Activated CD4-positive, alpha-beta T cell treated with anti-CD3 and anti-CD28 coated beads for 36 hours (primary cell): ENCODE measurements around the gene CRADD. TPM values are rescaled to one million over a fixed set of nuclear protein-coding genes. Genes with fewer than 3 reads are reported as not detected.
"Not testable (repeated sequence)": the region's sequence is repeated elsewhere in the genome, so short reads cannot be mapped to it uniquely, and the experiment has no call there.

Experiments
- ATAC-seq: fragments of 200-7000 bp; cut with Tn5 transposase; one replicate; pipeline ENCODE4 v1.10.0; 2021; ENCODE audit warnings: mild to moderate bottlenecking, moderate library complexity
- CTCF ChIA-PET: fragments of 350-600 bp; sonication (Branson Sonifier 250); formaldehyde crosslinking; loops from one replicate; lab custom pipeline; 2021; ENCODE audit warnings: antibody characterized with exemption; lab: Charles Lee
- POLR2A ChIA-PET: fragments of 350-600 bp; sonication (Branson Sonifier 250); formaldehyde crosslinking; loops from one replicate; lab custom pipeline; 2021; ENCODE audit warnings: antibody characterized with exemption, inconsistent platforms; lab: Charles Lee
- DNase-seq: peaks from one replicate; pipeline ENCODE4 v3.0.0-alpha.2; 2020
- H3K27ac Mint-ChIP-seq: one replicate; pipeline ENCODE4 v1.8.0; 2021; ENCODE audit warnings: mixed read lengths
- H3K27me3 Mint-ChIP-seq: one replicate; pipeline ENCODE4 v1.8.0; 2021; ENCODE audit warnings: mixed read lengths
- H3K36me3 Mint-ChIP-seq: one replicate; pipeline ENCODE4 v1.8.0; 2021; ENCODE audit warnings: low read depth, mixed read lengths
- H3K4me1 Mint-ChIP-seq: one replicate; pipeline ENCODE4 v1.8.0; 2021; ENCODE audit warnings: mixed read lengths
- H3K4me3 Mint-ChIP-seq: one replicate; pipeline ENCODE4 v1.8.0; 2021; ENCODE audit warnings: mild to moderate bottlenecking, moderate library complexity, mixed read lengths
- H3K9me3 Mint-ChIP-seq: one replicate; pipeline ENCODE4 v1.8.0; 2021; ENCODE audit warnings: low read depth, mixed read lengths
- intact Hi-C, 2 experiments: fragments of 100-400 bp; cut with DNase I in 1 of 2; cut with micrococcal nuclease in 1 of 2; formaldehyde crosslinking; loops; one replicate each; pipeline versions ENCODE4 v1.14.2 to v1.15.1; 2022 to 2024; cut with DNase I, micrococcal nuclease
- total RNA-seq, 2 experiments: library from RNA; stranded (reverse); gene quantifications; one replicate each; pipeline ENCODE4 v1.2.3, GENCODE V29; 2021

Gene CRADD
- total RNA-seq, 2 experiments from 2014 or later: 5.7 to 7.8 TPM

DNA sequence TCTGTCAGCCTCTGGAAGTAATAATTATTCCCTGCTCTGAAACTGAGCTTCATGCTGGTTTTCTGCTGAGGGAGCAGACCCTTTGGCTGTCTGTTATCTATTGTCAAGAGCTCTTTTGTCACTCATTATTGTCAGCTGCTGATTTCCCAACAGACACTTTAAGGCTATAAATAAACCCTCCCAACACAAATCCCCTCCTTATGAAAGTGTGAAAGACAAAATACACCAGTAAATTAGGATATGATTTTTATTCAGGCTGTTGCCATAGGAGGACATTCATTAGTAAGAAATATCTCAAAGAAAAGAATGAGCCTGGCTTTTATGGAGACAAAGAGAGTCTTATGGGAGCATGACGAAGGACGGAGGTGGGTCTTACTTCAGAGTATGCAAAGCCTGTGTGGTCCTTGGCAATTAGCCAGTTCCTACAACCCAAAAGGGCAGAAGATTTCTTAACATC, 180.8 kb downstream of the CRADD start:
- CTCF ChIA-PET: no interaction called here
- POLR2A ChIA-PET: no interaction called here
- intact Hi-C loops: no loop called here

DNA sequence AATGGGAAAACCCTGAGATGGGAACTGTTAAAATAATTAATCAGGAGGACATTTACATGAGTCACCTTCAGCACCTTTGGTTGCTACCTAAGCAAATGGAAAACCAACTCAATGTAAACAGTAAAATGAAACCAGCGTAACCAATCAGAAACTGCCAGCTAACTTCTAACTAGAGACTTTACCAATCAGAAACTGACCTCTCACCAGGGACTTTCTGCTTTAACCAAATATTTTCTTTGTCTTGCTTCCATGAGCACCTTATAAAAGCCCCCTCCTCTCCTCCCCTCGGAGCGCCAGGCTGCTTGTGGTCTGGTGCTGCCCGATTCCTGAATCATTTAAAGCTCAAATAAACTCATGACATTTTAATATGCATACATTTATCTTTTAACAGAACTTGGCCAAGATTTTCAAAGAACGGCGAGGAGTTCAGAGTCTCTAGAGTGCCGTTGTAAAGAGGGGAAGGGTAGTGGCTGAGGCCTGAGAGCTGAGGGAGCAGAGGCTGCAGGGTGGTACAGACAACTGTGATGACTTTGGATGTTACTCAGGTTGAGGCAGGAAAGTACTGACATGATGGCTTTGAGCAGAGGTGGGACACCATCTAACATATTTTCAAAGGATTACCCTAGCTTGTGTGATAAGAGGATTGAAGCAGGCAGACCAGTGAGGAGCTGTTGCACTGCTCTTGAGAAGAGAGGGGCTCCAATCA, 183.6 kb downstream of the CRADD start:
- DNase-seq (no peak), ATAC-seq (peak; percentile 66)
- Mint-ChIP-seq H3K9me3 (peaks cover 4% of the 10 kb centered on the region), H3K27ac (no peak overlapping the region), H3K4me1 (peaks cover 8% of the 10 kb centered on the region), H3K36me3 (peaks cover 10% of the 10 kb centered on the region), H3K4me3 (no peak overlapping the region), H3K27me3 (no peaks in the 10 kb centered on the region)
- ChIA-PET POLR2A (no interaction called here), CTCF (interaction anchor here (1.0 to 1.1 kb wide), 2 partner anchors 15 to 102 kb away, joined by 3 read pairs; no protein-coding TSS in a partner anchor)
- intact Hi-C loops: no loop called here

More for the DNA sequence above, 180.8 kb downstream of the CRADD start:
- Mint-ChIP-seq H3K4me3 (no peak overlapping the region), H3K4me1 (peaks cover 8% of the 10 kb centered on the region), H3K36me3 (peaks cover 10% of the 10 kb centered on the region), H3K27ac (no peak overlapping the region), H3K9me3 (no peaks in the 10 kb centered on the region), H3K27me3 (no peaks in the 10 kb centered on the region)
- DNase-seq (no peak), ATAC-seq (no peak)

DNA sequence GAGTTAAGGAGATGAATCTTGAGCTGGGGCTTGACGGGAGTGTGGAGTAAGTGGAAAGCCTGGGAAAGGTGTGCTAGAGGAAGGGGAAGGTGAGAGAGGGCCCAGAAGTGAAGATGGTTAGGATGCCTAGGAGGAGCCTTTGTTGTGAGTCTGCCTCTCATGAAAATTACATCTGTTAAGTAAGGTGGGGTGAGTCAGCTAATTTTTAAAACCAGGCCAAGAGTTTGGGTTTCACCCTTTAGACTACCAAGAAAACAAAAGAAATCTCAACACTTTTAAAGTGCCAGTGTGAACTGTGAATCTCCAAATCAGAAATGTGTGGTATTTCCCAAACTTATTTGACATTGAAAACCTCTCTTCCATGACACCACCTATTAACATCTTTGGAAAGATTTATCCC, 185.2 kb downstream of the CRADD start:
- CTCF ChIA-PET: no interaction called here
- no peak for ATAC-seq
- H3K9me3 Mint-ChIP-seq: peaks cover 14% of the 10 kb centered on the region

GRCh38 chr12:93865751-93866150, 188.6 kb downstream of the CRADD start:
- peaks cover 17% of the 10 kb centered on the region for H3K36me3 Mint-ChIP-seq
- ChIA-PET CTCF (interaction anchor here (1.2 kb wide), 1 partner anchor 12 kb away, joined by 3 read pairs; no protein-coding TSS in a partner anchor), POLR2A (no interaction called here)
- H3K4me3 Mint-ChIP-seq: no peak overlapping the region
- H3K9me3 Mint-ChIP-seq: peaks cover 27% of the 10 kb centered on the region
- ATAC-seq (no peak), DNase-seq (no peak)
- peaks cover 3% of the 10 kb centered on the region for H3K4me1 Mint-ChIP-seq
- intact Hi-C loops: no loop called here
- no peak overlapping the region for H3K27ac Mint-ChIP-seq
- H3K27me3 Mint-ChIP-seq: no peaks in the 10 kb centered on the region

More for the DNA sequence above, 185.2 kb downstream of the CRADD start:
- POLR2A ChIA-PET: no interaction called here
- H3K4me3 Mint-ChIP-seq: no peak overlapping the region
- intact Hi-C loops: no loop called here
- peaks cover 17% of the 10 kb centered on the region for H3K36me3 Mint-ChIP-seq
- no peaks in the 10 kb centered on the region for H3K27me3 Mint-ChIP-seq
- DNase-seq: no peak
- H3K27ac Mint-ChIP-seq: no peak overlapping the region
- peaks cover 8% of the 10 kb centered on the region for H3K4me1 Mint-ChIP-seq

- peaks cover 40% of the 10 kb centered on the region for H3K9me3 Mint-ChIP-seq
- H3K4me3 Mint-ChIP-seq: no peak overlapping the region
- peaks cover 15% of the 10 kb centered on the region for H3K36me3 Mint-ChIP-seq
- ATAC-seq: no peak
- ChIA-PET POLR2A (no interaction called here), CTCF (no interaction called here)
- H3K27ac Mint-ChIP-seq: no peak overlapping the region
- no peaks in the 10 kb centered on the region for H3K27me3 Mint-ChIP-seq
- no peaks in the 10 kb centered on the region for H3K4me1 Mint-ChIP-seq
- intact Hi-C loops: no loop called here
- no peak for DNase-seq
Observed at GRCh38 chr12:93868771-93869170, 191.6 kb downstream of the CRADD start.

GRCh38 chr12:93870020-93870795, 193.0 kb downstream of the CRADD start:
- POLR2A ChIA-PET: no interaction called here
- CTCF ChIA-PET: no interaction called here
- Mint-ChIP-seq H3K9me3 (peaks cover 50% of the 10 kb centered on the region), H3K4me3 (no peak overlapping the region), H3K36me3 (peaks cover 24% of the 10 kb centered on the region), H3K27ac (no peak overlapping the region), H3K27me3 (no peaks in the 10 kb centered on the region), H3K4me1 (no peaks in the 10 kb centered on the region)
- intact Hi-C loops: no loop called here
- no peak for ATAC-seq
- DNase-seq: no peak

DNA sequence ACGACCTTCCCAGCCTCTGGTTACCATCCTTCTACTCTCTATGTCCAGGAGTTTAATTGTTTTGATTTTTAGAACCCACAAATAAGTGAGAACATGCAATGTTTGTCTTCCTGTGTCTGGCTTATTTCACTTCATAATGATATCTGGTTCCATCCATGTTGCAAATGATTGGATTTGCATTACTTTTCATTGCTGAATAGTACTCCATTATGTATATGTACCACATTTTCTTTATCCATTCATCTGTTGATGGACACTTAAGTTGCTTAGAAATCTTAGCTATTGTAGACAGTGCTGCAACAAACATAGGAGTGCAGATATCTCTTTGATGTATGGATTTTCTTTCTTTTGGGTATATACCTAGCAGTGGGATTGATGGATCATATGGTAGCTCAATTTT, 194.4 kb downstream of the CRADD start:
- Mint-ChIP-seq H3K36me3 (peaks cover 28% of the 10 kb centered on the region), H3K9me3 (peaks cover 50% of the 10 kb centered on the region)
- CTCF ChIA-PET: not testable (repeated sequence)

DNA sequence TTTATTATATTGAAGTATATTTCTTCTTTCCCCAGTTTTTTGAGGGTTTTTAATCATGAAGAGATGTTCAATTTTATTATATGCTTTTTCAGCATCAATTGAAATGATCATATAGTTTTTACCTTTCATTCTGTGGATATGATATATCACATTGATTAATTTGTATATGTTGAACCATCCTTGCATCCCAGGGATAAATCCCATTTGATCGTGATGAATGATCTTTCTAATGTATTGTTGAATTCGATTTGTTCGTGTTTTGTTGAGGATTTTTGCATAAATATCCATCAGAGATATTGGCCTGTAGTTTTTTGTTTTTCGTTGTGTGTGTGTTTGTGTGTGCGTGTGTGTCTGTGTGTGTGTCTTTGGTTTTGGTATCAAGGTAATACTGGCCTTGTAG, 196.4 kb downstream of the CRADD start:
- Mint-ChIP-seq H3K4me3 (no peak overlapping the region), H3K4me1 (no peaks in the 10 kb centered on the region), H3K27ac (no peak overlapping the region), H3K27me3 (no peaks in the 10 kb centered on the region), H3K9me3 (peaks cover 46% of the 10 kb centered on the region), H3K36me3 (peaks cover 26% of the 10 kb centered on the region)
- POLR2A ChIA-PET: no interaction called here
- DNase-seq: no peak
- intact Hi-C loops: no loop called here
- CTCF ChIA-PET: no interaction called here
- ATAC-seq: no peak

More for the DNA sequence above, 194.4 kb downstream of the CRADD start:
- intact Hi-C loops, DNase-seq, ATAC-seq, H3K4me1 Mint-ChIP-seq, H3K27ac Mint-ChIP-seq, H3K4me3 Mint-ChIP-seq, POLR2A ChIA-PET, H3K27me3 Mint-ChIP-seq: not testable (repeated sequence)

DNA sequence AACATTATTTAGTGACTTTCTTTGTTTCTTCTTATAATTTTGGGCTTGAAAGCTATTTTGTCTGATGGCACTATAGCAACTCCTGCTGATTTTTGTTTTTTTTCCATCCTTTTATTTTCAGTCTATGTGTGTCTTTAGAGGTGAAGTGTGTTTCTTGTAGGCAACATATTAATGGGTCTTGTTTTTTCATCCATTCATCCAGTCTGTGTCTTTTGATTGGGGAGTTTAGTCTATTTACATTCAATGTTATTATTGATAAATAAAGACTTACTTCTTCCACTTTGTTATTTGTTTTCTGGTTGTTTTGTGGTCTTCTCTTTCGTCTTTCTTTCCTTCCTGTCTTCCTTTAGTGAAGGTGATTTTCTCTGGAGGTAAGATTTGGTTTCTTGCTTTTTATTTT, 198.0 kb downstream of the CRADD start:
- Mint-ChIP-seq H3K9me3 (peaks cover 38% of the 10 kb centered on the region), H3K36me3 (peaks cover 26% of the 10 kb centered on the region), H3K27me3 (no peaks in the 10 kb centered on the region), H3K27ac (no peak overlapping the region), H3K4me3 (no peak overlapping the region), H3K4me1 (no peaks in the 10 kb centered on the region)
- intact Hi-C loops: no loop called here
- CTCF ChIA-PET: no interaction called here
- DNase-seq (no peak), ATAC-seq (no peak)
- POLR2A ChIA-PET: no interaction called here

GRCh38 chr12:93876360-93876759, 199.2 kb downstream of the CRADD start:
- no peak overlapping the region for H3K4me3 Mint-ChIP-seq
- no peak overlapping the region for H3K27ac Mint-ChIP-seq
- intact Hi-C loops: no loop called here
- H3K36me3 Mint-ChIP-seq: peaks cover 25% of the 10 kb centered on the region
- H3K27me3 Mint-ChIP-seq: no peaks in the 10 kb centered on the region
- H3K9me3 Mint-ChIP-seq: peaks cover 38% of the 10 kb centered on the region
- DNase-seq: no peak
- H3K4me1 Mint-ChIP-seq: peaks cover 8% of the 10 kb centered on the region
- ATAC-seq: no peak
- POLR2A ChIA-PET: no interaction called here
- CTCF ChIA-PET: interaction anchor here (1.0 to 1.2 kb wide), 2 partner anchors 16 to 225 kb away, joined by 3 read pairs; no protein-coding TSS in a partner anchor

DNA sequence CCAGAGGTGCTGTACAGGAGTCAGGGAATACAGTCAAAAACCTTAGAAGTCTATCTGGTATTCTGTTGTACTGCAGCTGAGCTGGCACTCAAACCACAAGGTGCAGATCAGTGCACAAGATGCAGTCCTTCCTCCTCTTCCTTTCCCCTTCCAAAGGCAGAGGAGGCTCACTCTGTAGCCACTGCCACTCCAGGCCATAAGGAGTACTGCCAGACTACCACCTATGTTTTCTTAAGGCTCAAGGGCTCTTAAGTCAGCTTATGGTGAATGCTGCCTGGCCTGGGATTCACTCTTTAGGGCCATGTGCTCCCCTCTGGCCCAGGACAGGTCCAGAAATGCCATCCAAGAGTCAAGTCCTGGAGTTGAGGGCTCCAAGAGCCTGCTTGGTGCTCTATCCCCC, 200.3 kb downstream of the CRADD start:
- POLR2A ChIA-PET: no interaction called here
- CTCF ChIA-PET: interaction anchor here (0.8 kb wide), 1 partner anchor 581 kb away, joined by 3 read pairs; no protein-coding TSS in a partner anchor
- H3K4me3 Mint-ChIP-seq: no peak overlapping the region
- H3K27ac Mint-ChIP-seq: no peak overlapping the region
- no peaks in the 10 kb centered on the region for H3K27me3 Mint-ChIP-seq
- intact Hi-C loops: no loop called here
- H3K9me3 Mint-ChIP-seq: peaks cover 30% of the 10 kb centered on the region
- ATAC-seq (no peak), DNase-seq (no peak)
- H3K4me1 Mint-ChIP-seq: peaks cover 8% of the 10 kb centered on the region
- peaks cover 20% of the 10 kb centered on the region for H3K36me3 Mint-ChIP-seq
